GM23338 (cell line): ENCODE results near the gene RPS21. TPM values are rescaled to one million over a fixed set of nuclear protein-coding genes. Genes with fewer than 3 reads are reported as not detected.

Experiments
- ATAC-seq: fragments of 200-7000 bp; cut with Tn5 transposase; 3 replicates; pipeline ENCODE4 v1.9.1; 2020
- DNase-seq: peaks from one replicate; pipeline ENCODE4 v3.0.0-alpha.2; 2015; ENCODE audit warnings: low spot score
- H2AFZ ChIP-seq: fragments of 200-600 bp; sonication (generic); 2 replicates; pipeline ENCODE4 v1.8.0; 2016; ENCODE audit warnings: antibody characterized with exemption, mild to moderate bottlenecking, moderate library complexity
- H3F3A ChIP-seq: fragments of 200-600 bp; sonication (generic); replicated peaks from 2 replicates; pipeline ENCODE4 v1.8.0; 2017; ENCODE audit warnings: antibody characterized with exemption, mixed run types, low read depth
- H3K27ac ChIP-seq: fragments of 200-600 bp; sonication (generic); 2 replicates; pipeline ENCODE4 v1.6.1; 2016; ENCODE audit warnings: low read depth
- H3K27me3 ChIP-seq: fragments of 200-600 bp; sonication (generic); 2 replicates; pipeline ENCODE4 v1.8.0; 2016; ENCODE audit warnings: mild to moderate bottlenecking, mixed run types, moderate library complexity; ENCODE audit not compliant: insufficient read depth
- H3K36me3 ChIP-seq: fragments of 200-600 bp; sonication (generic); 2 replicates; pipeline ENCODE4 v1.8.0; 2016; ENCODE audit warnings: mild to moderate bottlenecking; ENCODE audit not compliant: insufficient read depth
- H3K4me1 ChIP-seq: fragments of 200-600 bp; sonication (generic); 2 replicates; pipeline ENCODE4 v1.8.0; 2016; ENCODE audit warnings: mild to moderate bottlenecking, moderate library complexity; ENCODE audit not compliant: insufficient read depth
- H3K4me2 ChIP-seq: fragments of 200-600 bp; sonication (generic); 2 replicates; pipeline ENCODE4 v1.7.1; 2017; ENCODE audit warnings: mixed run types
- H3K4me3 ChIP-seq: fragments of 200-600 bp; sonication (generic); 2 replicates; pipeline ENCODE4 v1.6.1; 2016; ENCODE audit warnings: mixed run types
- H3K79me2 ChIP-seq: fragments of 200-600 bp; sonication (generic); replicated peaks from 2 replicates; pipeline ENCODE4 v1.8.0; 2017; ENCODE audit warnings: mild to moderate bottlenecking; ENCODE audit not compliant: insufficient read depth
- H3K9me2 ChIP-seq: fragments of 200-600 bp; sonication (generic); 2 replicates; pipeline ENCODE4 v1.8.0; 2017; ENCODE audit not compliant: insufficient read depth
- H4K20me1 ChIP-seq: fragments of 200-600 bp; sonication (generic); replicated peaks from 2 replicates; pipeline ENCODE4 v1.8.0; 2017; ENCODE audit warnings: mild to moderate bottlenecking; ENCODE audit not compliant: insufficient read depth
- H3K27ac Mint-ChIP-seq: 2 replicates; pipeline ENCODE4 v1.8.0; 2020; ENCODE audit warnings: inconsistent platforms, mild to moderate bottlenecking, moderate library complexity, mixed read lengths
- H3K27me3 Mint-ChIP-seq: 3 replicates; pipeline ENCODE4 v1.8.0; 2022; ENCODE audit warnings: low read depth, mild to moderate bottlenecking, moderate library complexity, mixed read lengths, inconsistent platforms; ENCODE audit not compliant: insufficient read depth, poor library complexity
- H3K36me3 Mint-ChIP-seq: 3 replicates; pipeline ENCODE4 v1.8.0; 2021; ENCODE audit warnings: low read depth, mild to moderate bottlenecking, inconsistent platforms, moderate library complexity, mixed read lengths
- H3K4me1 Mint-ChIP-seq: 3 replicates; pipeline ENCODE4 v1.8.0; 2020; ENCODE audit warnings: mild to moderate bottlenecking, inconsistent platforms, mixed read lengths
- H3K4me3 Mint-ChIP-seq: 3 replicates; pipeline ENCODE4 v1.8.0; 2021; ENCODE audit warnings: moderate library complexity, mild to moderate bottlenecking, inconsistent platforms, mixed read lengths
- H3K9me3 Mint-ChIP-seq: 3 replicates; pipeline ENCODE4 v1.8.0; 2020; ENCODE audit warnings: moderate library complexity, mild to moderate bottlenecking, inconsistent platforms, mixed read lengths
- CREB1 ChIP-seq: fragments of 250-450 bp; sonication (Bioruptor Pico); IDR thresholded peaks from 2 replicates; pipeline ENCODE4 v1.5.0; 2020; ENCODE audit warnings: low read depth, mild to moderate bottlenecking, moderate library complexity
- ETS1 ChIP-seq: IDR thresholded peaks from 2 replicates; pipeline ENCODE4 v1.6.1; 2016; ENCODE audit warnings: antibody characterized with exemption
- JUNB ChIP-seq: IDR thresholded peaks from one replicate; pipeline ENCODE4 v1.6.1; 2016; ENCODE audit warnings: antibody characterized with exemption; ENCODE audit not compliant: unreplicated experiment
- REST ChIP-seq: IDR thresholded peaks from one replicate; pipeline ENCODE4 v1.6.1; 2018; ENCODE audit warnings: antibody characterized with exemption; ENCODE audit not compliant: unreplicated experiment
- ZNF114 ChIP-seq: fragments of 250-450 bp; sonication (Bioruptor Pico); IDR thresholded peaks from 2 replicates; pipeline ENCODE4 v1.5.0; 2020; ENCODE audit warnings: mild to moderate bottlenecking, moderate library complexity
- ZNF331 ChIP-seq: fragments of 250-450 bp; sonication (Bioruptor Pico); IDR thresholded peaks from 2 replicates; pipeline ENCODE4 v1.5.0; 2020; ENCODE audit warnings: low read depth, mild to moderate bottlenecking, moderate library complexity
- ZNF462 ChIP-seq: fragments of 250-450 bp; sonication (Bioruptor Pico); IDR thresholded peaks from 2 replicates; pipeline ENCODE4 v1.5.0; 2020; ENCODE audit warnings: mild to moderate bottlenecking, moderate library complexity
- polyA plus RNA-seq: library from polyadenylated mRNA; unstranded; fragments of >200 nt; fragmentation: Nextera tagmentation; extraction: Ambion mirVana; gene quantifications from 2 replicates; pipeline ENCODE4 v1.2.1, GENCODE V29; 2016
- total RNA-seq: library from RNA; depleted of rRNA; stranded (reverse); fragments of >200 nt; shearing (Covaris generic); gene quantifications from 2 replicates; pipeline ENCODE4 v1.2.3, GENCODE V29; 2014
- TF ChIP-seq, protein P1 (sequence below), 2 experiments: fragments of 200-600 bp in 1 of 2; sonication (generic) in 1 of 2; conservative IDR thresholded peaks; 2 replicates each; pipeline versions ENCODE4 v1.5.1 to v1.6.1; 2016 to 2017; ENCODE audit warnings: antibody characterized with exemption in 2 of 2, low read depth in 2 of 2, mild to moderate bottlenecking in 2 of 2, moderate library complexity in 1 of 2

Gene RPS21
- total and polyA plus RNA-seq, 2 experiments from 2014 or later = 759 to 2,298 TPM

DNA sequence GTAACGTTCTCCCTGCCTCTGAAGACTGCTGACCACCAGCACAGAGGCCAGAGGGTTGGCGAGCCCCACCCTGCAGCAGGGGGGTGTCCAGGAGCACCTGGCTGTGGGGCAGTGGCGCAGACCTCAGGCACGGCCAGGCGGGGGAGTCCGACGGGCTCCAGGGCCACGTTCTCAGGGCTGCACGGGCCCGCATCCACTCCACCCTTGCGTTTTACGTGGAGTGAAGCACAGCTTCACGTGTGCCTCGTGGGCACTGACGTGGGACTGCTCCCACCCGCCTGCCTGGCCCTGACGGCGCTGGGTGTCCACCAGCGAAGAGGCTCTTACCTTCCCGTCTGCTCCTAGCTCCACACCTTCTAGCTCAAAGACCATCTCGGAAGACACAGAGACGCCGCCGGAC is 6.9 kb downstream of the RPS21 start (continued):
- no peak for TF ChIP-seq ZNF462 (CRISPR knock-in tag)
- TF ChIP-seq ETS1 = no peak

- ATAC-seq = no peak
- H3K27me3 ChIP-seq = no peaks in the 10 kb centered on the region
- H3K27me3 Mint-ChIP-seq = peaks cover 23% of the 10 kb centered on the region
- H3K9me2 ChIP-seq = no peaks in the 10 kb centered on the region
- H3K4me2 ChIP-seq = no peak overlapping the region
- H3K4me3 Mint-ChIP-seq = no peak overlapping the region
- no peak for DNase-seq
- peaks cover 20% of the 10 kb centered on the region; the same call in 2 of the 3 replicates for H3K36me3 Mint-ChIP-seq
- H3K4me3 ChIP-seq = no peak overlapping the region
- H3F3A ChIP-seq = peaks cover 13% of the 10 kb centered on the region
- peaks cover 4% of the 10 kb centered on the region; the same call in 2 of the 3 replicates for H3K9me3 Mint-ChIP-seq
- no peak overlapping the region for H2AFZ ChIP-seq
- no peaks in the 10 kb centered on the region for H3K36me3 ChIP-seq
- H3K27ac Mint-ChIP-seq = no peak overlapping the region
- H4K20me1 ChIP-seq = no peaks in the 10 kb centered on the region
- 0 out of 3 replicates have a peak, but pooled peaks cover 4% of the 10 kb centered on the region for H3K4me1 Mint-ChIP-seq
- H3K27ac ChIP-seq = no peak overlapping the region
- no peaks in the 10 kb centered on the region for H3K4me1 ChIP-seq
- no peaks in the 10 kb centered on the region for H3K79me2 ChIP-seq
- TF ChIP-seq ZNF114 (CRISPR knock-in tag) (no peak), ETS1 (no peak), JUNB (no peak), ZNF331 (CRISPR knock-in tag) (no peak), REST (no peak), CREB1 (CRISPR knock-in tag) (no peak)
- TF ChIP-seq, protein P1, sequence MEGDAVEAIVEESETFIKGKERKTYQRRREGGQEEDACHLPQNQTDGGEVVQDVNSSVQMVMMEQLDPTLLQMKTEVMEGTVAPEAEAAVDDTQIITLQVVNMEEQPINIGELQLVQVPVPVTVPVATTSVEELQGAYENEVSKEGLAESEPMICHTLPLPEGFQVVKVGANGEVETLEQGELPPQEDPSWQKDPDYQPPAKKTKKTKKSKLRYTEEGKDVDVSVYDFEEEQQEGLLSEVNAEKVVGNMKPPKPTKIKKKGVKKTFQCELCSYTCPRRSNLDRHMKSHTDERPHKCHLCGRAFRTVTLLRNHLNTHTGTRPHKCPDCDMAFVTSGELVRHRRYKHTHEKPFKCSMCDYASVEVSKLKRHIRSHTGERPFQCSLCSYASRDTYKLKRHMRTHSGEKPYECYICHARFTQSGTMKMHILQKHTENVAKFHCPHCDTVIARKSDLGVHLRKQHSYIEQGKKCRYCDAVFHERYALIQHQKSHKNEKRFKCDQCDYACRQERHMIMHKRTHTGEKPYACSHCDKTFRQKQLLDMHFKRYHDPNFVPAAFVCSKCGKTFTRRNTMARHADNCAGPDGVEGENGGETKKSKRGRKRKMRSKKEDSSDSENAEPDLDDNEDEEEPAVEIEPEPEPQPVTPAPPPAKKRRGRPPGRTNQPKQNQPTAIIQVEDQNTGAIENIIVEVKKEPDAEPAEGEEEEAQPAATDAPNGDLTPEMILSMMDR (conservative IDR thresholded peaks at IDR 0.05; ENCODE audit: low read depth in 2 of 2) = no peak
These were observed 7.6 kb downstream of the RPS21 start for GRCh38 chr20:62394248-62395245.
